ENCODE data around the gene LCA5. TPM values are rescaled to one million over a fixed set of nuclear protein-coding genes. Genes with fewer than 3 reads are reported as not detected.

The LCA5 gene
- total and polyA plus RNA-seq, 2 donors (not counting 3 experiments of a cell fraction or from before 2014, with no cell fraction given), result 0.57 to 4.2 TPM

DNA sequence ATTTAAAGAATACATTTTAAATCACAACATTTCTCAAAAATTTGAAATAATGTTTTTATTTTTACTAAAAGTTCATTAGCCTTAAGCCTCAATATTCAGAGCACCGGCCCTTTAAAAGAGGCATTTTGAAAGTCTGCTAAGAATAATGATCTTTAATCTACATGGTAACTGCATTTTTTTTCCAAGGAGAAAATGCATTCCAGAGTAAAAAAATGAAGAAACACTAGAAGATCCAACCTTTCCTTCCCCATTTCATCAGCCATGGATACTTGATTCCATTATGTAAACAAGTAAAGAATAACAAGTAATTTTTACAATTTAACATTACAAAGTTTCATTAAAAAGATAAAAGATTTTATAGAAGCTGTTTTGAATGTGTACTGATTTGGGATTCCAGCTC, 21.8 kb downstream of the LCA5 start:
- CTCF ChIA-PET, result no interaction called here
- H3K4me1 ChIP-seq (ENCODE audit: control insufficient read depth, extremely low read depth, insufficient read depth, low read length), result no peaks in the 10 kb centered on the region
- intact Hi-C loops (cut with micrococcal nuclease), result no loop called here
- H3K4me3 ChIP-seq (replicated peaks in 1 of 3; ENCODE audit: insufficient read depth in 1 of 3, low read depth in 1 of 3, low read length in 3 of 3), result no peak overlapping the region
- H2AFZ ChIP-seq (ENCODE audit: low read depth, low read length), result no peak overlapping the region
- POLR2A ChIA-PET, result no interaction called here
- H3K27me3 ChIP-seq (ENCODE audit: control insufficient read depth in 2 of 2, insufficient read depth in 2 of 2, low read length in 2 of 2), result no peaks in the 10 kb centered on the region
- dilution Hi-C loops (cut with MboI; ENCODE audit: extremely low pct_ligation_motif_present, low sequenced_read_pairs), result no loop called here
- no peak overlapping the region for H3K9ac ChIP-seq (replicated peaks; ENCODE audit: extremely low read depth, insufficient read depth, low read length)
- no peaks in the 10 kb centered on the region for H3K36me3 ChIP-seq (ENCODE audit: control insufficient read depth in 2 of 2, extremely low read depth in 1 of 2, insufficient read depth in 2 of 2, low read length in 2 of 2)
- no TSS peak for BruUV-seq (replicated peaks)
- TF ChIP-seq JUN (IDR thresholded peaks at IDR 0.05; ENCODE audit: borderline replicate concordance, insufficient read depth, insufficient read length, low read depth), result no peak
- no peak for TF ChIP-seq POLR2A (IDR thresholded peaks at IDR 0.05; ENCODE audit: low read depth, low read length)
- no peak for TF ChIP-seq MYC (IDR thresholded peaks at IDR 0.05; ENCODE audit: low read depth, low read length)
- no peak for TF ChIP-seq CTCF (IDR thresholded peaks at IDR 0.05; ENCODE audit: extremely low read depth in 1 of 2, insufficient read depth in 1 of 2, low read depth in 1 of 2, low read length in 2 of 2)
- no peak for TF ChIP-seq POLR2AphosphoS5 (IDR thresholded peaks at IDR 0.05; ENCODE audit: insufficient read depth, low read depth, low read length)
- TF ChIP-seq FOS (IDR thresholded peaks at IDR 0.05; ENCODE audit: borderline replicate concordance, insufficient read depth, low read length), result no peak
- TF ChIP-seq, protein P1, sequence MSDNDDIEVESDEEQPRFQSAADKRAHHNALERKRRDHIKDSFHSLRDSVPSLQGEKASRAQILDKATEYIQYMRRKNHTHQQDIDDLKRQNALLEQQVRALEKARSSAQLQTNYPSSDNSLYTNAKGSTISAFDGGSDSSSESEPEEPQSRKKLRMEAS (IDR thresholded peaks at IDR 0.05; ENCODE audit: insufficient read depth, insufficient read length), result no peak
- no peak for TF ChIP-seq EZH2 (IDR thresholded peaks at IDR 0.05; ENCODE audit: borderline replicate concordance, low read depth, low read length, severe bottlenecking)
- no peak for TF ChIP-seq GATA2 (IDR thresholded peaks at IDR 0.05; ENCODE audit: insufficient read depth, insufficient read length, low read depth, low read length)
- H3K9me3 ChIP-seq (replicated peaks; ENCODE audit: control insufficient read depth, insufficient read depth, low read length), result no peaks in the 10 kb centered on the region
- FAIRE-seq (no peak), DNase-seq (ENCODE audit: low read depth, low spot score) (no peak)
- H3K79me2 ChIP-seq (ENCODE audit: control insufficient read depth, insufficient read depth, low read length), result no peaks in the 10 kb centered on the region
- H4K20me1 ChIP-seq (replicated peaks; ENCODE audit: control insufficient read depth, extremely low read depth, insufficient read depth, low read length), result no peaks in the 10 kb centered on the region
- H3K27ac ChIP-seq (ENCODE audit: insufficient read depth, low read depth, low read length), result no peak overlapping the region
- H3K9me1 ChIP-seq (replicated peaks; ENCODE audit: control insufficient read depth, extremely low read depth, insufficient read depth, low read length), result peaks cover 2% of the 10 kb centered on the region
- H3K4me2 ChIP-seq (ENCODE audit: insufficient read depth, low read length), result no peak overlapping the region

Measured in endothelial cell of umbilical vein (primary cell).